ENCODE results near the gene CNIH3.
A peak's percentile ranks its signal among the peaks of the same experiment; 100 is the strongest.

Gene CNIH3

GRCh38 chr1:224745394-224745793 lies 129.3 kb downstream of the CNIH3 start:
- no peak for DNase-seq (ENCODE audit: low spot score)

- no peak for DNase-seq (ENCODE audit: low spot score)
Observed at GRCh38 chr1:224745924-224746323, 129.8 kb downstream of the CNIH3 start.

- DNase-seq (ENCODE audit: low spot score): no peak
Observed at GRCh38 chr1:224747578-224747977, 131.5 kb downstream of the CNIH3 start.

- no peak for DNase-seq (ENCODE audit: low spot score)
Observed at GRCh38 chr1:224749916-224750315, 133.8 kb downstream of the CNIH3 start.

GRCh38 chr1:224751624-224752311 lies 135.7 kb downstream of the CNIH3 start:
- DNase-seq (ENCODE audit: low spot score): no peak

GRCh38 chr1:224753491-224753890 lies 137.4 kb downstream of the CNIH3 start:
- DNase-seq (ENCODE audit: low spot score): no peak

- no peak for DNase-seq (ENCODE audit: low spot score)
Observed at GRCh38 chr1:224755586-224755985, 139.5 kb downstream of the CNIH3 start.

- no peak for DNase-seq (ENCODE audit: low spot score)
Observed at GRCh38 chr1:224757508-224757907, 141.4 kb downstream of the CNIH3 start.

- DNase-seq (ENCODE audit: low spot score): no peak
Observed at GRCh38 chr1:224759135-224759534, 143.0 kb downstream of the CNIH3 start.

- DNase-seq (ENCODE audit: low spot score): no peak
Observed at GRCh38 chr1:224759681-224760091, 143.6 kb downstream of the CNIH3 start.

- DNase-seq (ENCODE audit: low spot score): no peak
Observed at GRCh38 chr1:224760163-224760562, 144.0 kb downstream of the CNIH3 start.

GRCh38 chr1:224761245-224761644 lies 145.1 kb downstream of the CNIH3 start:
- DNase-seq (ENCODE audit: low spot score): no peak

GRCh38 chr1:224762046-224762445 lies 145.9 kb downstream of the CNIH3 start:
- no peak for DNase-seq (ENCODE audit: low spot score)

- DNase-seq (ENCODE audit: low spot score): no peak
Observed at GRCh38 chr1:224762701-224763100, 146.6 kb downstream of the CNIH3 start.

- DNase-seq (ENCODE audit: low spot score): no peak
Observed at GRCh38 chr1:224763126-224763775, 147.1 kb downstream of the CNIH3 start.

GRCh38 chr1:224766266-224766665 lies 150.1 kb downstream of the CNIH3 start:
- DNase-seq (ENCODE audit: low spot score): no peak

- peak; percentile 68 for DNase-seq (ENCODE audit: low spot score)
Observed at GRCh38 chr1:224767031-224767430, 150.9 kb downstream of the CNIH3 start.

GRCh38 chr1:224767676-224768075 lies 151.6 kb downstream of the CNIH3 start:
- DNase-seq (ENCODE audit: low spot score): no peak

GRCh38 chr1:224768971-224769370 lies 152.9 kb downstream of the CNIH3 start:
- no peak for DNase-seq (ENCODE audit: low spot score)

GRCh38 chr1:224769452-224770335 lies 153.6 kb downstream of the CNIH3 start:
- no peak for DNase-seq (ENCODE audit: low spot score)

- no peak for DNase-seq (ENCODE audit: low spot score)
Observed at GRCh38 chr1:224770336-224770693, 154.2 kb downstream of the CNIH3 start.

GRCh38 chr1:224773646-224774045 lies 157.5 kb downstream of the CNIH3 start:
- no peak for DNase-seq (ENCODE audit: low spot score)

GRCh38 chr1:224774378-224774777 lies 158.3 kb downstream of the CNIH3 start:
- DNase-seq (ENCODE audit: low spot score): no peak
